ENCODE data around the gene ZRANB1.

Gene ZRANB1

GRCh38 chr10:125017547-125018298 is 75.8 kb downstream of the ZRANB1 start:
- Histone ChIP-seq H3K9me3 (ENCODE audit: low read length) (no peaks in the 10 kb centered on the region), H3F3A (ENCODE audit: insufficient read depth, low read length) (no peaks in the 10 kb centered on the region), H3K4me2 (ENCODE audit: low read length) (no peak overlapping the region), H3K4me3 (ENCODE audit: low read depth, low read length, poor library complexity, severe bottlenecking) (no peak overlapping the region), H3K9me2 (ENCODE audit: low read depth, low read length) (no peaks in the 10 kb centered on the region), H3K9ac (ENCODE audit: low read length) (no peak overlapping the region), H3K27ac (ENCODE audit: low read depth, low read length, poor library complexity, severe bottlenecking) (no peak overlapping the region), H3K4me1 (ENCODE audit: insufficient read depth, low read length, severe bottlenecking) (no peaks in the 10 kb centered on the region), H2AFZ (ENCODE audit: low read length) (no peak overlapping the region), H3K27me3 (ENCODE audit: insufficient read depth, low read length) (no peaks in the 10 kb centered on the region; the same call in 1 of the 2 replicates), H3K36me3 (ENCODE audit: insufficient read depth, low read length) (no peaks in the 10 kb centered on the region), H4K20me1 (ENCODE audit: insufficient read depth, low read length) (no peaks in the 10 kb centered on the region), H3K79me2 (ENCODE audit: insufficient read depth, low read length) (no peaks in the 10 kb centered on the region)
- TF ChIP-seq CTCF (IDR thresholded peaks at IDR 0.05; ENCODE audit: low read length): no peak
- TF ChIP-seq EZH2 (IDR thresholded peaks at IDR 0.05; ENCODE audit: borderline replicate concordance, low read length): no peak

DNA sequence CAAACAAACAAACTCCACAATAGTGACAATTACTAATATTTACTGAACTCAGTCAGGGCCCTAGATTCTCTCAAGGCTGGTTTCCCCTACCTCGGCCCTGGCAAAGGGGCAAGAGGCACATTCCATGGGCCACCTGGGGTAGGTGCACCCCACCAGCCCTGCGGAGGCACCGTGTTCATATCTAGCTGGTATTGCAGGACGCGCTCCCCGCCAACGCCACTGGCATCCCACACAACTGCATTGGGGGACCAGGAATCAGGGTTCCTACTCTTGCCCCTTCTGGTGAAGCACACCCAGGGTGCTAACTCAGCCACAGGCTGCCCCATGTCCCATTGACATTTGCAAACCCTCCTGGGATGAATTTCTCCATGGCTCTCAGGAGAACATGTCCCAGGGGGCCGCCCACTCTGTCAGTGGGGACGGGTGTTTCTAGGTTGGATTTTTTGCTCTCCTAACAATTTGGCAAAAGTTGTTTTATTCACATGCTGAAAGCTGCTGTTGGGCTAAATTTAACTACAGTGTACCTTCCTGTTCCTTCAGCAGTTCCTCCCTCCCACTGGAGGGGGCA is 76.7 kb downstream of the ZRANB1 start:
- Histone ChIP-seq H3K4me2 (ENCODE audit: low read length) (no peak overlapping the region), H3K79me2 (ENCODE audit: insufficient read depth, low read length) (no peaks in the 10 kb centered on the region)

GRCh38 chr10:125020386-125020785 is 78.5 kb downstream of the ZRANB1 start:
- Histone ChIP-seq H3K27ac (ENCODE audit: low read depth, low read length, poor library complexity, severe bottlenecking) (no peak overlapping the region), H2AFZ (ENCODE audit: low read length) (no peak overlapping the region), H3F3A (ENCODE audit: insufficient read depth, low read length) (no peaks in the 10 kb centered on the region), H3K9me2 (ENCODE audit: low read depth, low read length) (no peaks in the 10 kb centered on the region), H3K9ac (ENCODE audit: low read length) (no peak overlapping the region), H3K4me2 (ENCODE audit: low read length) (no peak overlapping the region), H3K4me3 (ENCODE audit: low read depth, low read length, poor library complexity, severe bottlenecking) (no peak overlapping the region), H3K4me1 (ENCODE audit: insufficient read depth, low read length, severe bottlenecking) (peaks cover 12% of the 10 kb centered on the region), H3K79me2 (ENCODE audit: insufficient read depth, low read length) (no peaks in the 10 kb centered on the region), H3K36me3 (ENCODE audit: insufficient read depth, low read length) (no peaks in the 10 kb centered on the region), H3K9me3 (ENCODE audit: low read length) (no peaks in the 10 kb centered on the region), H4K20me1 (ENCODE audit: insufficient read depth, low read length) (no peaks in the 10 kb centered on the region), H3K27me3 (ENCODE audit: insufficient read depth, low read length) (peaks cover 6% of the 10 kb centered on the region)
- TF ChIP-seq EZH2 (IDR thresholded peaks at IDR 0.05; ENCODE audit: borderline replicate concordance, low read length) (no peak), CTCF (IDR thresholded peaks at IDR 0.05; ENCODE audit: low read length) (no peak)

More for the DNA sequence above, 76.7 kb downstream of the ZRANB1 start:
- Histone ChIP-seq H3K9me2 (ENCODE audit: low read depth, low read length) (no peaks in the 10 kb centered on the region), H2AFZ (ENCODE audit: low read length) (no peak overlapping the region), H4K20me1 (ENCODE audit: insufficient read depth, low read length) (no peaks in the 10 kb centered on the region), H3K4me1 (ENCODE audit: insufficient read depth, low read length, severe bottlenecking) (no peaks in the 10 kb centered on the region), H3K9me3 (ENCODE audit: low read length) (no peaks in the 10 kb centered on the region), H3K27me3 (ENCODE audit: insufficient read depth, low read length) (no peaks in the 10 kb centered on the region; the same call in 1 of the 2 replicates), H3K36me3 (ENCODE audit: insufficient read depth, low read length) (no peaks in the 10 kb centered on the region), H3K4me3 (ENCODE audit: low read depth, low read length, poor library complexity, severe bottlenecking) (no peak overlapping the region), H3K9ac (ENCODE audit: low read length) (no peak overlapping the region), H3K27ac (ENCODE audit: low read depth, low read length, poor library complexity, severe bottlenecking) (no peak overlapping the region), H3F3A (ENCODE audit: insufficient read depth, low read length) (no peaks in the 10 kb centered on the region)
- no peak for TF ChIP-seq EZH2 (IDR thresholded peaks at IDR 0.05; ENCODE audit: borderline replicate concordance, low read length)
- no peak for TF ChIP-seq CTCF (IDR thresholded peaks at IDR 0.05; ENCODE audit: low read length)

Data from OCI-LY1 (cell line).